GM19467 (cell line): Measurements from ENCODE around the gene SNX21.
"Not testable (repeated sequence)": the region's sequence is repeated elsewhere in the genome, so short reads cannot be mapped to it uniquely, and the experiment has no call there.

ENCODE experiments used
- ATAC-seq: cut with Tn5 transposase; IDR thresholded peaks from one replicate; pipeline ENCODE4 v1.9.1; 2021; ENCODE audit warnings: mild to moderate bottlenecking, moderate library complexity; ENCODE audit not compliant: unreplicated experiment

Gene SNX21, protein sequence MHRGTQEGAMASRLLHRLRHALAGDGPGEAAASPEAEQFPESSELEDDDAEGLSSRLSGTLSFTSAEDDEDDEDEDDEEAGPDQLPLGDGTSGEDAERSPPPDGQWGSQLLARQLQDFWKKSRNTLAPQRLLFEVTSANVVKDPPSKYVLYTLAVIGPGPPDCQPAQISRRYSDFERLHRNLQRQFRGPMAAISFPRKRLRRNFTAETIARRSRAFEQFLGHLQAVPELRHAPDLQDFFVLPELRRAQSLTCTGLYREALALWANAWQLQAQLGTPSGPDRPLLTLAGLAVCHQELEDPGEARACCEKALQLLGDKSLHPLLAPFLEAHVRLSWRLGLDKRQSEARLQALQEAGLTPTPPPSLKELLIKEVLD

GRCh38 chr20:45833030-45833882 lies at the start of gene SNX21:
Gene SNX21, plus strand, starts transcription at chr20:45833799. Its CDS starts 121 bp downstream, at chr20:45833920.
- no peak for ATAC-seq

- no peak for ATAC-seq
Measured at GRCh38 chr20:45788351-45788750, 45.2 kb upstream of the SNX21 start.

DNA sequence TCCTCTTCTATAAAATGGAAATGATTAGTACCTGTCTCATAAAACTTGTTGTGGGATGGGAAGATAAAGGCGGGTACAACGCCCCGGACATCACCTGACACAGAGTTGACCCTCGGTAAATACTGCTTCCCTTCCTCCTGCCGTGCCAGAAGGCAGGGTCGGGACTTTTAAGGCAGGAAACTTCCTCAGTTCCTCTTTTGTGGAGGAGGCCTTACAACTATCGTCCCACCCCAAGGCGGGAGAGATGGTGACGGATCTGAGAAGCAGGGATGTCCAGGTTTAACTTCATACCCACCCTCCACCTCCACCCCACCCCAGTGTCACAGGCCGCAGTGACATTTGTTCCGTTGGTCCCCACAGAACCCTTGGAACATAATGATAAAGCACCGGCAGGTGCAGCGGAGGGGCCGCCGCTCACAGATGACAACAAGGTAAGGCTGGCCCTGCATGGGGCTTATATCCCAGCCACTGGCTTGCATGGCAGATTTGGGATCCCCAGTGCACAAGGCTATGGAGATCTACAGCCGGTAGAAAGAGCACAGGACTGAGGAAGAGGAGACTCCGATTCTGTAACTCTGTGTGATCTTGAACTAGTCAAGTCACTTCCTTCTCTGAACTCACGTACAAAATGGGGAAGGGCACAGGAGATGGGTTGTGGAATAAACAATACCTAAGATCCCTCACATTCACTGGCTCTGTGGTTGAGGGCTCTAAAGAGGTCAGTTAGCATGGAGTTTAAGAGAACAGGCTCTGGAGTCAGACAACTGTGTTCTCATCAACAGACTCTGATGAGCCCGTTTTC lies 41.1 kb upstream of the SNX21 start:
- ATAC-seq, result peak; percentile 3

GRCh38 chr20:45796337-45797065 lies 37.1 kb upstream of the SNX21 start:
- ATAC-seq, result no peak

DNA sequence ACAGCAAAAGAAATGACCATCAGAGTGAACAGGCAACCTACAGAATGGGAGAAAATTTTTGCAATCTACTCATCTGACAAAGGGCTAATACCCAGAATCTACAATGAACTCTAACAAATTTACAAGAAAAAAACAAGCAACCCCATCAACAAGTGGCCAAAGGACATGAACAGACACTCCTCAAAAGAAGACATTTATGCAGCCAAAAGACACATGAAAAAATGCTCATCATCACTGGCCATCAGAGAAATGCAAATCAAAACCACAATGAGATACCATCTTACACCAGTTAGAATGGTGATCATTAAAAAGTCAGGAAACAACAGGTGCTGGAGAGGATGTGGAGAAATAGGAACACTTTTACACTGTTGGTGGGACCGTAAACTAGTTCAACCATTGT lies 36.1 kb upstream of the SNX21 start:
- not testable (repeated sequence) for ATAC-seq

GRCh38 chr20:45797955-45798354 lies 35.6 kb upstream of the SNX21 start:
- ATAC-seq, result not testable (repeated sequence)

DNA sequence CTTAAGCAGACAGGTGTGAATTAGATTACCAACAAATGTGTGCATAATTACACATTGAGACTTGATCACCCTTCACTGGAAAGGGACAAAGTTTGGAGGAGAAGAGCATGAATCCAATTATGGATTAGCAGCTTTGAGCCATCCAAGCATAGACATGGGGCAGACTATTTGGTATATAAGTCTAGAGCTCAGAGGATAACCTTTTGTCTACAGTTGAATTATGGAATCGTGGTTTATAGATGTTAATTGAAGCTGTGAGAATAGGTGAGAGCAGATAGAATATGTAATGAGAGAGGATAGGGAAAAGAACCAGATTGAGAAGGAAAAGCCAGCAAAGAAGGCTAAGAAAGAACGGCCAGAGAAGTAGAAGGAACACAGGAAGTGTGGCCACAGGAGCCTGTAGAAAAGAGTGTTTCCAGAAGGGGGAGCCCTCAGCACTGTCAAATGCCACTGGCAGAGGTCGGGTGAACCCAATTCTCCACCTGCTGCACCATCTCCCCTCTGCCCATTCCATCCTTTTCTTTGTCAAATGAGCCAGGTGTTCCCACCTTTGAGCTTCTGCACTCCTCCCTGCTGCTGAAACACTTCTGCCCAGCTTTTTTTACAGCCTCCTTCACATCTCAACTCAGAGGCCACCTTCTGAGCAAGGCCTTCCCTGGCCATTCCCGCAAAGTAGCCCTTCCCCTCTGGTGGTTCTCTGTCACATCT lies 34.5 kb upstream of the SNX21 start:
- no peak for ATAC-seq

- no peak for ATAC-seq
Measured at GRCh38 chr20:45801851-45802250, 31.7 kb upstream of the SNX21 start.

DNA sequence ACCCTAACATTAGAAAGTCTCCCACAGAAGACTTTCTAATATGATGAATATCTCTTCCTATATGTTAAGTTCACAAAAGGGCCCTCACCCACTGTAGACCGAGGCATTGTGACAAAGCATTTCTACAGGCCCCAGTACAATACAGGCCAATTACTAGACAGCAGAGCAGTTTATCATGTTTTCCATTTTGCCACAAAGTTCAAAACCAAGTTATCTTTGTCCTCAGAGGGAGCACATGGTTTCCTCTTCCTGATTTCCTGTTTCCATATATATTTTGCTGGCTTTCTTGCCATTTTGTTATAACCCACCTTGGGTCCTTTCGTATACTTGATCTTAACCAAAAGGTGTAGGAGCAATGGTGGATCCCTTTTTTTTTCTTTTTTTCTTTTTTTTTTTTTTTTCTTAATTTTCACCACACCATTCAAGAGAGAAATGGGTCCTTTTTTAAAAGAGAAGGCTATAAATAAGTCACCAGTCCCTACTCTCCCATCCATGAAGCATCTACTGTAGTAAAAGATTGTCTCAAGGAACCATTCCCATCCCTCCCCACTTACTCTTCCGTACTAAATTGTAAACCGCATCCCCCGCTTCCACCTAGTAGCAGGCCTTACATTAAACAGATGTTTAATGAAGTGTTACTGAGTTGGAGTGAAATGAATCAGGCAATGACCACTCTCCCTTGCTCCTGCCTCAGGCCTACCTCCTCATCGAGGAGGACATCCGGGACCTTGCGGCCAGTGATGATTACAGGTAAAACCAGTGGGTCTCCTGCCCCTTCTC lies 23.2 kb upstream of the SNX21 start:
- ATAC-seq, result no peak

DNA sequence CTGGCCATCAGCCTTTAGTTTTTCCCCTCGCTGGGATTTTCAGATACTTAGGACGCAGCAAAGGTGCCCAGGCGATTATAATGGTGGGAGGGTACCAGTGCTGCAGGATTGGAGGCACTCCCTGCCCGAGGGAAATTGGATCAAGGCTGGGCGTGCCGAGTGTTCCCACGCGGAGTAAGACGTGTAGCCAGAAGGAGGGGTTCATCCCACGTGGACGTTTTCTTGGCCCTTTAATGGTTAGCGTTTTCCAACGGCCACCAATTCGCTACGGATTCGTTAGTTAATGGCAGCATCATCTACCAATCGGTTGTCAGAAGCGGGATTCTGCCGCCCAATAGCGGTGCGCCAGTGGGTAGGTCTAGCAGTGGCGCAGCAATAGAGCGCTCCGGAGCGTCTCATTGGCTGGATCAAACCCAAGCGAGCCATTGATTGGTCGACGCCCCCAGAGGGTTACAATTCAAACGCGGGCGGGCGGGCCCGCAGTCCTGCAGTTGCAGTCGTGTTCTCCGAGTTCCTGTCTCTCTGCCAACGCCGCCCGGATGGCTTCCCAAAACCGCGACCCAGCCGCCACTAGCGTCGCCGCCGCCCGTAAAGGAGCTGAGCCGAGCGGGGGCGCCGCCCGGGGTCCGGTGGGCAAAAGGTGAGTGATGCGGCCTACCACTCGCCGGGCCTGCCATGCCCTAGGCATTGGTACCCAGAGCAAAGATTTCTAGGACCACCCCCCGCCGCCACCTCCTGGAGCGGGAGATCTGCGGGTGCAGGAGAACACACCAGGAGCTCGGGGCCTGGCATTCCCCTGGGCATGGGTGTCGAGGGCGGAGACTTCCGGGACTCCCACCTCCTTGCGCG lies 21.2 kb upstream of the SNX21 start, which contains the start of gene UBE2C:
TSS of gene UBE2C (plus strand) at position 488 of the 849 bp plus-strand sequence. CDS start at position 540, 52 bp downstream.
- ATAC-seq, result peak; percentile 96

GRCh38 chr20:45813006-45813340 lies 20.6 kb upstream of the SNX21 start:
- ATAC-seq, result no peak

GRCh38 chr20:45813489-45813888 lies 20.1 kb upstream of the SNX21 start:
- no peak for ATAC-seq

GRCh38 chr20:45814314-45814713 lies 19.3 kb upstream of the SNX21 start:
- no peak for ATAC-seq

- no peak for ATAC-seq
Measured at GRCh38 chr20:45816951-45817350, 16.6 kb upstream of the SNX21 start.

DNA sequence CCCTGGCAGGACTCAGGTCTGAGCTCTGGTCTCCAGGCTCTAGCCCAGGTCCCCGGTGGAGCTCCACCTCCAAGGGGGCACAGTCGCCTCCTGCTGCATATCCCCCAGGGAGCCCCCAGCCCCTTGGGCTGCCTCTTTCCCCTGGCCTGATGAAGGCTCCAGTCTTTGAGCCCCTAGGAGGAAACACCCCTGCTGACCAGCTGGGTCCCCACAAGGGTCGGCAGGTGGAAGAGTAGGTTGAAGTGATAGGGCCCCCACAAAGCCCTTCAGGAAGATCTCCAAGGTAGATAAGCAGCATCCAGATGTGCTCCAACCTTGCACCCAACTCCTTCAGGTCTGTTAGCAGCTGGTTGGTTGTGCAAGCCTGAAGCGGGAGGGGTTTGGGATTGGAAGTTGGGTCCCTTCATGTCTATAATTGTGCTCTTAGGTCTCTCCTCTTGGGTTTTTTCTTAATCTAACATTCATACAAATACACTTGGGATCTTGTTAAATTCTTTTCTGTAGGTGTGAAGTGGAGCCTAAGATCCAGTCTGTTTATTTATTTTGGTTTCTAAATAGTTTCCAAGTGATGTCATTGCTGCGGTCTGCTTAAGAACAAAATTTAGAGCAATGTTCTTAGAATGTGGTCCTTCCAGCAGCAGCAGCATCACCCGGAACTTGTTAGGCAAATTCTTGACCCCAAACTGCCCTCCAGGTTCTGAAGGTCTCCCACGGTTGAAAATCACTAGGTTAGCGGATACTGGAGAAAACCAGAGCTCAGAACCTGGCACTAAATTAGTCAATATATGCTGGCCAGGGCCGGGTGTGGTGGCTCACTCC lies 16.0 kb upstream of the SNX21 start:
- ATAC-seq, result no peak

GRCh38 chr20:45818239-45818638 lies 15.4 kb upstream of the SNX21 start:
- no peak for ATAC-seq

- ATAC-seq, result no peak
Measured at GRCh38 chr20:45819466-45819865, 14.1 kb upstream of the SNX21 start.
